GM12891 (cell line): ENCODE data around the gene JUND.

Experiments used
- PAX5 ChIP-seq: IDR thresholded peaks from 2 replicates; pipeline ENCODE4 v1.6.1; 2011; ENCODE audit warnings: low read length, moderate library complexity, mild to moderate bottlenecking; ENCODE audit not compliant: insufficient read depth, severe bottlenecking
- POLR2A ChIP-seq: IDR thresholded peaks from 2 replicates; pipeline ENCODE4 v1.6.1; 2011; ENCODE audit warnings: low read depth, low read length, control low read depth
- POLR2AphosphoS5 ChIP-seq: IDR thresholded peaks from 2 replicates; pipeline ENCODE4 v1.6.1; 2011; ENCODE audit warnings: low read depth, low read length, control low read depth

GRCh38 chr19:18299654-18300053 is 18.2 kb upstream of the JUND start:
- no peak for TF ChIP-seq POLR2AphosphoS5
- no peak for TF ChIP-seq POLR2A
- TF ChIP-seq PAX5: no peak
